HCT116 (cell line): ENCODE data around the gene PDE2A. TPM values are rescaled to one million over a fixed set of nuclear protein-coding genes. Genes with fewer than 3 reads are reported as not detected.

ENCODE experiments used
- ATAC-seq: fragments of 200-7000 bp; cut with Tn5 transposase; 2 replicates; pipeline ENCODE4 v1.9.1; 2020; ENCODE audit warnings: mild to moderate bottlenecking, moderate library complexity
- BruUV-seq: library from RNA; stranded (reverse); fragments of 400-500 nt; replicated peaks from 2 replicates; lab custom pipeline; 2021; lab: Mats Ljungman, UMichigan
- CTCF ChIA-PET: fragments of 300-600 bp; sonication (Branson Sonifier 250); formaldehyde crosslinking; loops from one replicate; lab custom pipeline; 2021; ENCODE audit warnings: antibody characterized with exemption; lab: Charles Lee
- POLR2A ChIA-PET: fragments of 300-600, 350-600 bp; sonication (Branson Sonifier 250); formaldehyde crosslinking; loops from one replicate; lab custom pipeline; 2021; ENCODE audit warnings: antibody characterized with exemption; lab: Charles Lee
- RAD21 ChIA-PET, 2 experiments: fragments of 300-600 bp; sonication (Branson Sonifier 250); formaldehyde crosslinking; loops; one replicate each; lab custom pipeline; 2023; ENCODE audit warnings: low total read pairs in 2 of 2; ENCODE audit not compliant: uncharacterized antibody in 2 of 2, unreplicated experiment in 2 of 2, low non-redundant PET in 1 of 2; lab: Charles Lee
- DNase-seq: peaks from one replicate; pipeline ENCODE4 v3.0.0-alpha.2; 2010; ENCODE audit warnings: low read depth, low spot score
- H2AFZ ChIP-seq: fragments of 200-600 bp; shearing (Covaris generic), sonication (generic); 2 replicates; pipeline ENCODE4 v1.6.1; 2017; ENCODE audit warnings: low read depth, mixed run types, mixed read lengths, antibody characterized with exemption, low read length; ENCODE audit not compliant: poor library complexity, severe bottlenecking
- H3K27ac ChIP-seq: 2 replicates; pipeline ENCODE4 v1.5.1; 2012; ENCODE audit warnings: low read depth, low read length
- H3K27me3 ChIP-seq: fragments of 200-600 bp; sonication (generic); 2 replicates; pipeline ENCODE4 v1.6.1; 2016; ENCODE audit warnings: mixed run types, low read length, mixed read lengths; ENCODE audit not compliant: insufficient read depth
- H3K36me3 ChIP-seq, 2 experiments: fragments of 200-500 bp in 1 of 2; fragments of 200-600 bp in 1 of 2; sonication (Bioruptor generic) in 1 of 2; sonication (generic) in 1 of 2; 2 replicates each; pipeline versions ENCODE4 v1.5.1 to v1.6.1; 2014 to 2016; ENCODE audit warnings: low read length in 2 of 2, inconsistent platforms in 1 of 2, mixed read lengths in 1 of 2, mixed run types in 1 of 2; ENCODE audit not compliant: insufficient read depth in 2 of 2, control insufficient read depth in 1 of 2
- H3K4me1 ChIP-seq, 2 experiments: fragments of 200-600 bp in 1 of 2; sonication (generic) in 1 of 2; 2 replicates each; pipeline versions ENCODE4 v1.5.1 to v1.6.1; 2012 to 2017; ENCODE audit warnings: low read length in 2 of 2, inconsistent platforms in 1 of 2, mild to moderate bottlenecking in 1 of 2, mixed read lengths in 1 of 2, mixed run types in 1 of 2, moderate library complexity in 1 of 2; ENCODE audit not compliant: insufficient read depth in 2 of 2, control insufficient read depth in 1 of 2
- H3K4me2 ChIP-seq: fragments of 200-600 bp; sonication (generic); 2 replicates; pipeline ENCODE4 v1.6.1; 2017; ENCODE audit warnings: mixed run types, low read length, mixed read lengths
- H3K4me3 ChIP-seq, 2 experiments: fragments of 200-600 bp in 1 of 2; sonication (generic) in 1 of 2; replicated peaks in 1 of 2; 2 replicates each; pipeline ENCODE4 v1.5.1; 2011 to 2016; ENCODE audit warnings: low read length in 2 of 2, control low read depth in 1 of 2, low read depth in 1 of 2, mild to moderate bottlenecking in 1 of 2, mixed read lengths in 1 of 2, mixed run types in 1 of 2
- H3K79me2 ChIP-seq: fragments of 200-600 bp; sonication (generic); 2 replicates; pipeline ENCODE4 v1.6.1; 2017; ENCODE audit warnings: mild to moderate bottlenecking, mixed run types, low read length, moderate library complexity, mixed read lengths; ENCODE audit not compliant: insufficient read depth
- H3K9ac ChIP-seq: fragments of 200-600 bp; sonication (generic); 2 replicates; pipeline ENCODE4 v1.6.1; 2016; ENCODE audit warnings: low read length, mixed read lengths
- H3K9me2 ChIP-seq: fragments of 200-600 bp; sonication (generic), shearing (Covaris generic); 2 replicates; pipeline ENCODE4 v1.6.1; 2017; ENCODE audit warnings: mixed run types, mild to moderate bottlenecking, moderate library complexity; ENCODE audit not compliant: insufficient read depth
- H3K9me3 ChIP-seq, 2 experiments: fragments of 200-500 bp in 1 of 2; fragments of 200-600 bp in 1 of 2; sonication (Bioruptor generic) in 1 of 2; sonication (generic) in 1 of 2; 2 replicates each; pipeline ENCODE4 v1.6.1; 2014 to 2017; ENCODE audit warnings: low read length in 2 of 2, mixed read lengths in 2 of 2, inconsistent platforms in 1 of 2, low read depth in 1 of 2, mild to moderate bottlenecking in 1 of 2, mixed run types in 1 of 2, moderate library complexity in 1 of 2; ENCODE audit not compliant: control insufficient read depth in 1 of 2, insufficient read depth in 1 of 2
- H4K20me1 ChIP-seq: fragments of 200-600 bp; sonication (generic), shearing (Covaris generic); 2 replicates; pipeline ENCODE4 v1.6.1; 2017; ENCODE audit warnings: mixed run types, mild to moderate bottlenecking, moderate library complexity; ENCODE audit not compliant: insufficient read depth
- ATF3 ChIP-seq: IDR thresholded peaks from 2 replicates; pipeline ENCODE4 v1.6.1; 2012
- CBX3 ChIP-seq: IDR thresholded peaks from 2 replicates; pipeline ENCODE4 v1.6.1; 2012; ENCODE audit warnings: low read depth
- CEBPB ChIP-seq: IDR thresholded peaks from 2 replicates; pipeline ENCODE4 v1.6.1; 2012; ENCODE audit warnings: low read depth
- CTCF ChIP-seq, 3 experiments: fragments of 200-600 bp in 1 of 3; sonication (generic) in 1 of 3; IDR thresholded peaks in 2 of 3; conservative IDR thresholded peaks in 1 of 3; 2 replicates each; pipeline ENCODE4 v1.5.1; 2012 to 2017; ENCODE audit warnings: low read depth in 2 of 3, low read length in 2 of 3, antibody characterized with exemption in 1 of 3, borderline replicate concordance in 1 of 3, control low read depth in 1 of 3, mild to moderate bottlenecking in 1 of 3, mixed read lengths in 1 of 3, mixed run types in 1 of 3, moderate library complexity in 1 of 3; ENCODE audit not compliant: insufficient read depth in 1 of 3
- ELF1 ChIP-seq: IDR thresholded peaks from 2 replicates; pipeline ENCODE4 v1.6.1; 2012; ENCODE audit warnings: low read depth, borderline replicate concordance
- EZH2 ChIP-seq: fragments of 200-600 bp; sonication (generic); IDR thresholded peaks from 2 replicates; pipeline ENCODE4 v1.6.1; 2017; ENCODE audit warnings: antibody characterized with exemption, mixed run types
- MAX ChIP-seq: IDR thresholded peaks from 2 replicates; pipeline ENCODE4 v1.6.1; 2012
- POLR2A ChIP-seq: IDR thresholded peaks from 2 replicates; pipeline ENCODE4 v1.7.0; 2011; ENCODE audit warnings: borderline replicate concordance; ENCODE audit not compliant: insufficient read depth, insufficient read length; ENCODE audit errors: extremely low read depth
- POLR2AphosphoS5 ChIP-seq: IDR thresholded peaks from 2 replicates; pipeline ENCODE4 v1.6.1; 2011; ENCODE audit warnings: mild to moderate bottlenecking, low read depth, low read length, moderate library complexity
- SP1 ChIP-seq: IDR thresholded peaks from 2 replicates; pipeline ENCODE4 v1.6.1; 2012; ENCODE audit warnings: low read depth
- SRF ChIP-seq: IDR thresholded peaks from 2 replicates; pipeline ENCODE4 v1.6.1; 2012; ENCODE audit warnings: low read depth
- YY1 ChIP-seq: IDR thresholded peaks from 2 replicates; pipeline ENCODE4 v1.6.1; 2011; ENCODE audit warnings: low read length, low read depth, moderate library complexity, mild to moderate bottlenecking; ENCODE audit not compliant: insufficient replicate concordance; ENCODE audit errors: extremely low read depth
- ZFX ChIP-seq: fragments of 450-650 bp; IDR thresholded peaks from 2 replicates; pipeline ENCODE4 v1.6.1; 2017
- ZNF274 ChIP-seq: fragments of 200-500 bp; sonication (Bioruptor generic); IDR thresholded peaks from 2 replicates; pipeline ENCODE4 v1.6.1; 2014; ENCODE audit warnings: mild to moderate bottlenecking, low read depth, low read length, inconsistent platforms
- intact Hi-C: fragments of 100-400 bp; cut with micrococcal nuclease; formaldehyde crosslinking; loops from 2 replicates; pipeline ENCODE4 v1.10.0; 2022
- total RNA-seq: library from RNA; stranded (reverse); gene quantifications from one replicate; pipeline ENCODE4 v1.2.1, GENCODE V29; 2021; ENCODE audit not compliant: unreplicated experiment

Gene PDE2A
- total RNA-seq, 1 experiment from 2014 or later = 7.6 TPM

- POLR2A ChIA-PET = no interaction called here
- no peaks in the 10 kb centered on the region for H3K9me3 ChIP-seq
- H3K27me3 ChIP-seq = peaks cover 13% of the 10 kb centered on the region; the same call in 1 of the 2 replicates
- intact Hi-C loops = no loop called here
- H3K27ac ChIP-seq = no peak overlapping the region
- H3K36me3 ChIP-seq = no peaks in the 10 kb centered on the region
- RAD21 ChIA-PET = no interaction called here
- CTCF ChIA-PET = no interaction called here
- BruUV-seq = no TSS peak
- no peak overlapping the region for H3K4me3 ChIP-seq
- H3K9me2 ChIP-seq = no peaks in the 10 kb centered on the region
- H2AFZ ChIP-seq = no peak overlapping the region
- TF ChIP-seq CEBPB (no peak), MAX (peak; percentile 77)
- H3K4me2 ChIP-seq = peak overlapping the region; percentile 25; the same call in 1 of the 2 replicates
- ATAC-seq (no peak), DNase-seq (peak; percentile 12)
- no peaks in the 10 kb centered on the region for H3K79me2 ChIP-seq
- no peaks in the 10 kb centered on the region for H4K20me1 ChIP-seq
- no peak overlapping the region for H3K9ac ChIP-seq
- peaks cover 7 to 17% of the 10 kb centered on the region in 2 experiments for H3K4me1 ChIP-seq
These were observed 37.0 kb downstream of the PDE2A start for GRCh38 chr11:72637198-72637597.

- BruUV-seq = no TSS peak
- H3K27ac ChIP-seq = no peak overlapping the region
- H3K9me2 ChIP-seq = no peaks in the 10 kb centered on the region
These were observed 37.8 kb downstream of the PDE2A start for GRCh38 chr11:72636376-72636775.

More at GRCh38 chr11:72636376-72636775, 37.8 kb downstream of the PDE2A start:
- intact Hi-C loops = no loop called here
- Histone ChIP-seq H3K36me3 (no peaks in the 10 kb centered on the region), H3K79me2 (no peaks in the 10 kb centered on the region), H3K4me2 (no peak overlapping the region), H3K27me3 (peaks cover 7% of the 10 kb centered on the region; the same call in 1 of the 2 replicates), H3K9ac (no peak overlapping the region), H4K20me1 (no peaks in the 10 kb centered on the region), H3K4me1 (peaks cover 7 to 13% of the 10 kb centered on the region in 2 experiments), H2AFZ (no peak overlapping the region), H3K9me3 (no peaks in the 10 kb centered on the region), H3K4me3 (no peak overlapping the region)
- CTCF ChIA-PET = interaction anchor here (0.7 to 1.6 kb wide), 4 partner anchors 27 to 166 kb away, joined by 3 to 4 read pairs (median 4); no protein-coding TSS in a partner anchor
- RAD21 ChIA-PET = no interaction called here
- DNase-seq = no peak
- POLR2A ChIA-PET = no interaction called here
- no peak for ATAC-seq
- no peak for TF ChIP-seq CTCF (IDR thresholded peaks at IDR 0.05 in 2 of 3, conservative IDR thresholded peaks at IDR 0.05 in 1 of 3; ENCODE audit: borderline replicate concordance in 1 of 3, insufficient read depth in 1 of 3, low read depth in 2 of 3, low read length in 2 of 3)
- TF ChIP-seq CBX3 = no peak
- no peak for TF ChIP-seq POLR2A
- no peak for TF ChIP-seq ELF1
- no peak for TF ChIP-seq EZH2
- TF ChIP-seq ATF3 = no peak
- TF ChIP-seq SP1 = no peak
- no peak for TF ChIP-seq POLR2AphosphoS5
- no peak for TF ChIP-seq ZFX
- TF ChIP-seq MAX = no peak
- no peak for TF ChIP-seq YY1
- TF ChIP-seq SRF = no peak
- no peak for TF ChIP-seq ZNF274
- TF ChIP-seq CEBPB = no peak
